Testis (tissue), 2 donors: ENCODE measurements around the gene ATP6V1G3.

Experiments used
- CTCF ChIP-seq, 3 experiments: fragments of 450-650 bp in 2 of 3; fragments of 200-600 bp in 1 of 3; sonication (generic) in 1 of 3; IDR thresholded peaks; one replicate each; pipeline ENCODE4 v1.5.1; 2016 to 2019; ENCODE audit warnings: antibody characterized with exemption in 3 of 3, mild to moderate bottlenecking in 2 of 3, moderate library complexity in 1 of 3
- POLR2A ChIP-seq: fragments of 450-650 bp; IDR thresholded peaks from one replicate; pipeline ENCODE4 v1.6.1; 2017; ENCODE audit warnings: antibody characterized with exemption, mild to moderate bottlenecking, moderate library complexity

- TF ChIP-seq POLR2A (no peak), CTCF (IDR thresholded peaks at IDR 0.05) (no peak)
Measured at GRCh38 chr1:198541737-198542136, 1.3 kb upstream of the ATP6V1G3 start.
